ENCODE measurements around the gene ELP5.

The ELP5 gene

GRCh38 chr17:7215652-7216180 lies 36.3 kb upstream of the ELP5 start:
- no peak for TF ChIP-seq CTCF (IDR thresholded peaks at IDR 0.05; ENCODE audit: low read depth, low read length, missing control alignments)
- DNase-seq (ENCODE audit: extremely low read depth, low read depth) = no peak
- H3K4me3 ChIP-seq (replicated peaks; ENCODE audit: low read depth, low read length) = peak overlapping the region; percentile 63

- H3K4me3 ChIP-seq (replicated peaks; ENCODE audit: low read depth, low read length) = peak overlapping the region; percentile 63
- DNase-seq (ENCODE audit: extremely low read depth, low read depth) = no peak
- no peak for TF ChIP-seq CTCF (IDR thresholded peaks at IDR 0.05; ENCODE audit: low read depth, low read length, missing control alignments)
Measured at GRCh38 chr17:7216242-7217112, 35.5 kb upstream of the ELP5 start.

GRCh38 chr17:7217113-7217987 lies 34.7 kb upstream of the ELP5 start:
- TF ChIP-seq CTCF (IDR thresholded peaks at IDR 0.05; ENCODE audit: low read depth, low read length, missing control alignments) = no peak
- H3K4me3 ChIP-seq (replicated peaks; ENCODE audit: low read depth, low read length) = peak overlapping the region; percentile 63
- no peak for DNase-seq (ENCODE audit: extremely low read depth, low read depth)

GRCh38 chr17:7218166-7218565 lies 33.8 kb upstream of the ELP5 start:
- TF ChIP-seq CTCF (IDR thresholded peaks at IDR 0.05; ENCODE audit: low read depth, low read length, missing control alignments) = no peak
- H3K4me3 ChIP-seq (replicated peaks; ENCODE audit: low read depth, low read length) = peak overlapping the region; percentile 63; the same call in 1 of the 2 replicates
- DNase-seq (ENCODE audit: extremely low read depth, low read depth) = no peak

GRCh38 chr17:7218758-7219157 lies 33.3 kb upstream of the ELP5 start:
- no peak for DNase-seq (ENCODE audit: extremely low read depth, low read depth)
- TF ChIP-seq CTCF (IDR thresholded peaks at IDR 0.05; ENCODE audit: low read depth, low read length, missing control alignments) = no peak
- no peak overlapping the region for H3K4me3 ChIP-seq (replicated peaks; ENCODE audit: low read depth, low read length)

- DNase-seq (ENCODE audit: extremely low read depth, low read depth) = no peak
- TF ChIP-seq CTCF (IDR thresholded peaks at IDR 0.05; ENCODE audit: low read depth, low read length, missing control alignments) = no peak
- peak overlapping the region; percentile 83 for H3K4me3 ChIP-seq (replicated peaks; ENCODE audit: low read depth, low read length)
Measured at GRCh38 chr17:7219229-7219811, 32.7 kb upstream of the ELP5 start.
